Bronchus fibroblast of lung (primary cell): ENCODE measurements around the gene ARSD. TPM values are rescaled to one million over a fixed set of nuclear protein-coding genes. Genes with fewer than 3 reads are reported as not detected.

ENCODE experiments used
- total RNA-seq: library from RNA; depleted of rRNA; stranded (reverse); fragments of >200 nt; gene quantifications from 2 replicates; pipeline ENCODE4 v1.2.3, GENCODE V29; 2015

The ARSD gene, protein sequence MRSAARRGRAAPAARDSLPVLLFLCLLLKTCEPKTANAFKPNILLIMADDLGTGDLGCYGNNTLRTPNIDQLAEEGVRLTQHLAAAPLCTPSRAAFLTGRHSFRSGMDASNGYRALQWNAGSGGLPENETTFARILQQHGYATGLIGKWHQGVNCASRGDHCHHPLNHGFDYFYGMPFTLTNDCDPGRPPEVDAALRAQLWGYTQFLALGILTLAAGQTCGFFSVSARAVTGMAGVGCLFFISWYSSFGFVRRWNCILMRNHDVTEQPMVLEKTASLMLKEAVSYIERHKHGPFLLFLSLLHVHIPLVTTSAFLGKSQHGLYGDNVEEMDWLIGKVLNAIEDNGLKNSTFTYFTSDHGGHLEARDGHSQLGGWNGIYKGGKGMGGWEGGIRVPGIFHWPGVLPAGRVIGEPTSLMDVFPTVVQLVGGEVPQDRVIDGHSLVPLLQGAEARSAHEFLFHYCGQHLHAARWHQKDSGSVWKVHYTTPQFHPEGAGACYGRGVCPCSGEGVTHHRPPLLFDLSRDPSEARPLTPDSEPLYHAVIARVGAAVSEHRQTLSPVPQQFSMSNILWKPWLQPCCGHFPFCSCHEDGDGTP
- total RNA-seq = 8.0 and 8.9 TPM in 2 replicates

GRCh38 chrX:2928583-2929434 lies at the start of gene ARSD:
Gene ARSD (minus strand): TSS chrX:2929339. CDS start chrX:2929275, 64 bp downstream.

Other genes starting within 250 kb of the ARSD start
- gene CD99, start 238.0 kb downstream of the ARSD start, total RNA-seq = 370 and 399 TPM in 2 replicates
- gene XG, start 177.3 kb downstream of the ARSD start, total RNA-seq = not detected in 2 replicates
- gene GYG2, start 100.4 kb downstream of the ARSD start, total RNA-seq = 5.9 and 6.1 TPM in 2 replicates
- not detected in 2 replicates for gene ARSH, start 77.2 kb upstream of the ARSD start, total RNA-seq
- gene ARSF, start 112.1 kb upstream of the ARSD start, total RNA-seq = not detected in 2 replicates